Erythroblast (primary cell): ENCODE data around the gene NKX1-2.

Experiments used
- GATA1 ChIP-seq: IDR thresholded peaks from 2 replicates; pipeline ENCODE4 v1.6.1; 2011; ENCODE audit warnings: low read depth, mild to moderate bottlenecking, control low read depth, low read length, moderate library complexity
- POLR2A ChIP-seq: IDR thresholded peaks from 2 replicates; pipeline ENCODE4 v1.6.1; 2011; ENCODE audit warnings: mild to moderate bottlenecking, low read length

GRCh38 chr10:124496150-124496549 lies 46.3 kb upstream of the NKX1-2 start:
- no peak for TF ChIP-seq POLR2A
- TF ChIP-seq GATA1 = no peak
